Endothelial cell of umbilical vein (primary cell): ENCODE results near the gene RHBDF1.

Experiments used
- EZH2 ChIP-seq: IDR thresholded peaks from 2 replicates; pipeline ENCODE4 v1.6.1; 2012; ENCODE audit warnings: borderline replicate concordance, low read depth, mild to moderate bottlenecking, moderate library complexity, low read length, inconsistent platforms; ENCODE audit not compliant: severe bottlenecking
- GATA2 ChIP-seq: IDR thresholded peaks from 2 replicates; pipeline ENCODE4 v1.7.0; 2011; ENCODE audit warnings: low read depth, mild to moderate bottlenecking, moderate library complexity, mixed read lengths, low read length; ENCODE audit not compliant: insufficient read length, insufficient read depth
- MYC ChIP-seq: IDR thresholded peaks from one replicate; pipeline ENCODE4 v1.6.1; 2011; ENCODE audit warnings: mild to moderate bottlenecking, low read depth, low read length
- POLR2AphosphoS5 ChIP-seq: IDR thresholded peaks from 2 replicates; pipeline ENCODE4 v1.6.1; 2012; ENCODE audit warnings: low read depth, mild to moderate bottlenecking, control low read depth, low read length, moderate library complexity; ENCODE audit not compliant: insufficient read depth
- TF ChIP-seq, protein P1 (sequence below), 2 donors: IDR thresholded peaks; 1 replicate in 1 of 2; 2 replicates in 1 of 2; pipeline ENCODE4 v1.5.1; 2011; ENCODE audit warnings: low read length in 2 of 2, mild to moderate bottlenecking in 2 of 2, moderate library complexity in 2 of 2, control low read depth in 1 of 2, inconsistent platforms in 1 of 2, low read depth in 1 of 2; ENCODE audit not compliant: insufficient read depth in 1 of 2; ENCODE audit errors: extremely low read depth in 1 of 2

GRCh38 chr16:79151-80054 is 7.0 kb upstream of the RHBDF1 start:
- TF ChIP-seq, protein P1, sequence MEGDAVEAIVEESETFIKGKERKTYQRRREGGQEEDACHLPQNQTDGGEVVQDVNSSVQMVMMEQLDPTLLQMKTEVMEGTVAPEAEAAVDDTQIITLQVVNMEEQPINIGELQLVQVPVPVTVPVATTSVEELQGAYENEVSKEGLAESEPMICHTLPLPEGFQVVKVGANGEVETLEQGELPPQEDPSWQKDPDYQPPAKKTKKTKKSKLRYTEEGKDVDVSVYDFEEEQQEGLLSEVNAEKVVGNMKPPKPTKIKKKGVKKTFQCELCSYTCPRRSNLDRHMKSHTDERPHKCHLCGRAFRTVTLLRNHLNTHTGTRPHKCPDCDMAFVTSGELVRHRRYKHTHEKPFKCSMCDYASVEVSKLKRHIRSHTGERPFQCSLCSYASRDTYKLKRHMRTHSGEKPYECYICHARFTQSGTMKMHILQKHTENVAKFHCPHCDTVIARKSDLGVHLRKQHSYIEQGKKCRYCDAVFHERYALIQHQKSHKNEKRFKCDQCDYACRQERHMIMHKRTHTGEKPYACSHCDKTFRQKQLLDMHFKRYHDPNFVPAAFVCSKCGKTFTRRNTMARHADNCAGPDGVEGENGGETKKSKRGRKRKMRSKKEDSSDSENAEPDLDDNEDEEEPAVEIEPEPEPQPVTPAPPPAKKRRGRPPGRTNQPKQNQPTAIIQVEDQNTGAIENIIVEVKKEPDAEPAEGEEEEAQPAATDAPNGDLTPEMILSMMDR (IDR thresholded peaks at IDR 0.05; ENCODE audit: extremely low read depth in 1 of 2, insufficient read depth in 1 of 2, low read depth in 1 of 2, low read length in 2 of 2): no peak
- TF ChIP-seq MYC: no peak
- peak; percentile 31 for TF ChIP-seq POLR2AphosphoS5
- TF ChIP-seq EZH2: no peak
- no peak for TF ChIP-seq GATA2
